HG02884 (cell line): ENCODE measurements around the gene ANKRD33B.
"Not testable (repeated sequence)": the region's sequence is repeated elsewhere in the genome, so short reads cannot be mapped to it uniquely, and the experiment has no call there.

Source experiments
- ATAC-seq: cut with Tn5 transposase; IDR thresholded peaks from one replicate; pipeline ENCODE4 v1.9.1; 2021; ENCODE audit warnings: mild to moderate bottlenecking, moderate library complexity; ENCODE audit not compliant: unreplicated experiment

ANKRD33B gene

GRCh38 chr5:10611290-10611689 lies 47.4 kb downstream of the ANKRD33B start:
- ATAC-seq, result no peak

DNA sequence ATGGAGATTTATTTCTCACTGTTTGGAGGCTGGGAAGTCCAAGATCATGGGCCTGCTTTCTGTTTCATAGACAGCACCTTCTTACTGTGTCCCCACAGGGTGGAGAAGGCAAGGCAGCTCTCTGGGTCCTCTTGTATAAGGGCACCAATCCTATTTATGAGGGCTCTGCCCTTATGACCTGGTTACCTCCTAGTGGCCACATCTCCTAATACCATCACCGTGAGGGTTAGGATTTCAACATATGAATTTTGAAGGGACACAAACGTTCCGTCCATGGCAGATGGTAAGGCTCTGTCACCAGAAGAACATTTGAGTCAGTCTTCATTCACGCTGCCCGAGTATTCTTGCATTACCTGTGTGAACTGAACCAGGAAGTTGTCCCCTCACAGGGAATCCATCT lies 48.4 kb downstream of the ANKRD33B start:
- no peak for ATAC-seq

DNA sequence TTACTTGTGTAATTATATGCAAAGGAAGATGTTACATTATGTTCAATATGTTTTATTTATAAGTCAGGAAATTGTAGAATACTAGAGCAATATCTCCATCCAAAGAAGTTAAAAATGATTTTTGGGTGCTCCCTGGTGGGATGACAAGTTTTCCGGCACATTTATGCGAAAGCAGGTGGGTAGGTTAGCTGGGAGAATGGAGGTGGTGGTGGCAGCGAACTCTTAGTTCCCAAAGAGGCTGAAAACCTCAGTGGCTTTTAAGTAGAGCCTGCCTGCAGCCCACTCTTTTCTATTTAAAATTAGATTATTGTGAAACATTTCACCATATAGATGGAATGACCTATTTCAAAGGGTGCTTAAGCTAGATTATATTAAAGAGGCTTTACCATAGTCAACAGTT lies 51.8 kb downstream of the ANKRD33B start:
- ATAC-seq, result no peak

GRCh38 chr5:10617103-10617502 lies 53.2 kb downstream of the ANKRD33B start:
- ATAC-seq, result no peak

DNA sequence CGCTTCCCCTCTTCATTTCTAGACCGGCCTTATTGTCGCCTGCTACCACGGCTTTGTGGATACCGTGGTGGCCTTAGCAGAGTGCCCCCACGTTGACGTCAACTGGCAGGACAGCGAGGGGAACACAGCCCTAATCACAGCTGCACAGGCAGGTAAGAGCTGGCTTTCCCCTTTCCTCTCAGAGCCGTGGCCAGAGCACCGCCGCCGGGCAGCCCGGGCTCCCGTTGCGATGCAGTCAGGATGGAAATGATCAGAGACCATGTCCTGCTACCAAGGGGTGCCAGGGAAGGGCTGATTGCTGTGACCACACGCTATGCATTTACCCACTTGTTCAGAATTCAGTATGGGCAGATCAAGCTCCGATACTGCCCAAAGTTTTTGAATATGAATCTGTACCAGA lies 54.4 kb downstream of the ANKRD33B start:
- ATAC-seq, result no peak

GRCh38 chr5:10619649-10620048 lies 55.8 kb downstream of the ANKRD33B start:
- ATAC-seq, result no peak

- ATAC-seq, result peak; percentile 47
Observed at GRCh38 chr5:10620346-10620745, 56.5 kb downstream of the ANKRD33B start.

DNA sequence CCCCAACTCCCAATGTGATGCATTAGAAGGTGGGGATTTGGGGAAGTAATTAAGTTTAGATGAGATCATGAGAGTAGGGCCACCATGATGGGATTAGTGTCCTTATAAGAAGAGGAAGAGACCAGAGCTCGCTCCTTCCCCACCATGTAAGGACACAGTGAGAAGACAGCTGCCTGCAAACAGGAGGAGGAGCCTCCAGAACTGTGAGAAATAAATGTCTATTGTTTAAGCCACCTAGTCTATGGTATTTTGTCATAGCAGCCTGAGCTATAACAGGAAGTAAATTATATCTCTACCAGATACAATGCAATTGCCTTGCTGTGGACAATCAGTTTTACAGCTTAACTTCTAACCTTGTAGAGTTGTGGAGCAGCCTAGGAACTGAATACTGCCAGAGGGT lies 58.0 kb downstream of the ANKRD33B start:
- ATAC-seq, result no peak

DNA sequence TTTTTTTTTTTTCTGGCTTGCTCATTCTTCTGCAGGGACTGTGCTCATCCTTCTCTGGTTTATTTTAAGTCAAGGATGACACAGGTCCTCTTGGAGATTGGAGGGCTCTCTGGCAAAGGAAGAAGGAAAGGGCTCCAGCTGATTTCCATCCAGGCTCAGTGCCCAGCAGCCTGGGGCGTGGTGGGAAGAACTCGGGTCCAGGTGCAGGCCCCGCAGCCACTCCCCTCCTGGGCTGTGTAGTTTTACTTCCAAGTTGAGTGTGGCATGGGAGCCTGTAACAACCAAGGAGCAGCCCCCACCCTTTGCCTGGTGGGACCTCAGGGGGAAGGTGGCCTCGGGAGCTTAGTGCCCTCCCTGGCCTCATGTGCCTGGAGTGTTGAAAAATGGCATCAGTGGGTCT lies 58.9 kb downstream of the ANKRD33B start:
- no peak for ATAC-seq

DNA sequence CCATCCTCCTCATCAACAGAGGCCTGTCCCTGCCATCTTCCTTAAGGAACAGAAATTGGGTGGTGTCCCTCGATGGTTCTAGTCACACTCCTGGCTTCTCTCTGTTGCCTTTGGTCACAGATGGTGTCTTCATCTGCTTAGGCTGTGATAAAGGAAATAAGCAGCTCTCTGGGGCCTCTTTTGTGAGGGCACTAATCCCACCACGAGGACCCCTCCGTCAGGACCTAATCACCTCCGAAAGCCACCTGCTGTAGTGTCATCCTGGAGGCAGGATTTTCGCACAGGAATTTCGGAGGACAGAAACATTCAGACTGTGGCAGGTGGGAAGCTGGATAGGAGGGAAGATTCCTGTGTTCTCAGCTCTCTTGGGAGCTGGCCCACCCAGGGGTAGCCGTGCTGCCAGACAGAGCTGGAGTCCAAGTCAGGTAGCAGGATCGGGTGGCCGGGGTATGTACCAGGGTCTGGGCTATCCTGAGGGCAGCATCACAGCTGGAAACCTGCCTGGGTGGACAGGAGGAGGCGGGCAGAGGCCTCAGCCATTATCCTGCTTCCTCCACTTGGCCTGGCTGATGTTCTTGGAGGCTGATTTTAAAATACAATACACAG lies 59.5 kb downstream of the ANKRD33B start:
- ATAC-seq, result no peak

DNA sequence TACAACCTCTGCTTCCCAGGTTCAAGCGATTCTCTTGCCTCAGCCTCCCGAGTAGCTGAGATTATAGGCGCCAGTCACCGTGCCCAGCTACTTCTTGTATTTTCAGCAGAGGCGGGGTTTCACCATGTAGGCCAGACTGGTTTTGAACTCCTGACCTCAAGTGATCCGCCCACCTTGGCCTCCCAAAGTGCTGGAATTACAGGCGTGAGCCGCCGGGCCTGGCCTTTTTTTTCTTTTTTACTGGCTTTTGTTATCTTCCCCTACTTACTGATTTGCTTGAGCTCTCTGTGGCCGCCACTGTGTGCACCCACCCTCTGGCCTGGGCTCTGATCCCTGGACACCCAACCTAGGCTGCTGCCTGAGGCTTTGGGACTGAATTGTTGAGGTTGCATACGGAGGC lies 60.3 kb downstream of the ANKRD33B start:
- no peak for ATAC-seq

- no peak for ATAC-seq
Observed at GRCh38 chr5:10624679-10625078, 60.8 kb downstream of the ANKRD33B start.

DNA sequence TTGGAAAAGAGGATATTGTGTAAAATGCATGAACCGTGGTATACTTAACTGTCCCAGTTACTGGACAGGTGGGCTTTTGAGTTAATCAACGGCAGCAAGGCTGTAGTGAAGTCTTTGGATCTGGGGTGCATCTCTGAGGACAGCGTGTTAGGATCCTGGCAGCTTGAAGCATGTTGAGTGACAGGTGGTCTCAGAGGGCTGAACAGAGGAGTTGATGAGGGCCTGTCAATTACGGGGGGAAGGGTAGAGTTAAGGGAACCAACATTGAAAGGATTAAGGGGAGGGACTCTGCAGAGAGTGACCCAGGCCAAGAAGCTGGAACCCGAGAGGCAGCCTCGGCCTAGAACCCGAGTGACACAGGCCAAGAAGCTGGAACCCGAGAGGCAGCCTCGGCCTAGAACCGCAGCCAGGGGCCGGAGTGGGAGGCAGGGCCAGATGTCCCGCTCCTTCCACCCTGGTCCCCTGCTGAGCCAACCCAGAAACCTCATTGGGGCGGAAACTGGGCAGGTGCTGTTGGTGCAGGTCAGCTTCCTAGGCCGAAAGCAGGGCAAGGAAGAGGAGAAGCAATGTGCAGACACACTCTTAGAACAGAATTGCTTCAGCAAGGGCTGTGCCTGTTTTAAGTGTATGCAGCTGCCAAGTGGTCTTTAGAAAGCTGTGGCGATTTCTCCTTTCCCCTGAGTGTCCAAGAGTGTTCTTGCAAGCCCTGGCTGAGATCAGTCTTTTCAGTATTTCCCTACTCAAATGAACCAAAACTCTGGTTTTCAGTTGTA lies 62.0 kb downstream of the ANKRD33B start:
- ATAC-seq, result no peak

DNA sequence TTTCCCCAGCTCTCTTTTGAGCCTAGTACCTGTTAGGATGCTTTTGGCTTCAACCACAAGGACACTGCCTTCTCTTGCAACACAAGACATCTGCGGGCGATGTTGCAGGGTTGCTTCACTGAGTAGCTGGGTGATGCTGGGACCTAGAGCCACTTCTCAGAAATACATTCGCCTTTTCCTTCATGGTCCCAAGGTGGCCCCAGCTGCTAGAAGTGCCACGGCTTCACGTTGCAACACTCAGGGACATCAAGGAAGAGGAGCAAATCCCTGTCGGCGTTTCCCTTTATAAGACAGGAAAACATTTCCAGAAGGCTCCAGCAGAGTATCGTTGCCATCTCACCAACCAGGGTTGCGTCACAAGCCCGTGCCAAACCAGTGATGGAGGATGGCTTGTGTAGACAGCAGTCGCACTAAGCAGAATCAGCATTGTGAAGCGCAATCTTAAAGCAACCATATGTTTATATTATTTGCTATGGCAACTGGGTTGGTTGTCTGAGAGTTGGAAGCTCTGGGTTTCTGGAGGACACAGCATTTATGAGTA lies 62.7 kb downstream of the ANKRD33B start:
- no peak for ATAC-seq

DNA sequence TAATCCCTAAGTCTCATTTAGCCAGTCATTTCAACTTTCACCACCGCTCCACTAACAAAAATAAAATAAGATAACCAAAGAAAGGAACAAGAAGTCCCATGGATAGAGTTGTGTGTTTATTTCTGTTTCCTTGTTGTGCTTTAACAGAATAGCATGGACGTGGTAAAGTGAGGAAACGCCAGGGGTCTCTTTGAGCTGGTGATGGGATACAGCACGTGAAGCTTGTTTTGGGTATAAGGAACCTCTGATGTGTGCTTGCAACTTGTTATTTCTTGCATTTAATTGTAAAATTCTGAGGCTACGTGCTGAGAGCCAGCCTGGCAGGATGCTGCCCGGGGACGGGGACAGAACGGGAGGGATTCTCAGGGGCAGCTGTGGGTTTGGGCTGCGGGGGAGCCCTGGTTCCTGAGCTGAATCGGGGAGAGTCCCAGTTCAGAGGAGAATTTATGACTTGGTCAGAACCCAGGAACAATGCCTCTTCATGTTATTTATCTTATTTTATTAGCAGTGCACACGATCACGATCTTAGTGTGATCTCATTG lies 63.4 kb downstream of the ANKRD33B start:
- peak; percentile 14 for ATAC-seq

DNA sequence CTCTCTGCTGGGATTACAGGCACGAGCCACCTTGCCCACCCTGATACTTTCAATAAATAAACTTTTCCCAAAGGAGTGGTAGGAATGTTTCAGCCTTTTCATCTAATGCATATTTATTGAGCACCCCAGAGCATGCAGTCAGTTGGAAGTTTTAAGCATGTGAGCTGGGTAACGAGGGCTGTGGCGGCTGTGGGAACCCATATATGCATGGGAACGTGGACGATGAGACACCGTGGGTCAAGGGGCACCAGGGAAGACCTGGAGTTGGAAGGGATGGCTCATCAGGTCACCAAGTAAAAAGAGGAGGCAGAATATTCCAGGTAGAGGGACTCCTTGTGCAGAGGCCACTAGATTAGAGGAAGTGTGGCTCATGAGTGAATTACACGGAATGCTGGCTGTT lies 64.7 kb downstream of the ANKRD33B start:
- no peak for ATAC-seq

- no peak for ATAC-seq
Observed at GRCh38 chr5:10629682-10630081, 65.8 kb downstream of the ANKRD33B start.

DNA sequence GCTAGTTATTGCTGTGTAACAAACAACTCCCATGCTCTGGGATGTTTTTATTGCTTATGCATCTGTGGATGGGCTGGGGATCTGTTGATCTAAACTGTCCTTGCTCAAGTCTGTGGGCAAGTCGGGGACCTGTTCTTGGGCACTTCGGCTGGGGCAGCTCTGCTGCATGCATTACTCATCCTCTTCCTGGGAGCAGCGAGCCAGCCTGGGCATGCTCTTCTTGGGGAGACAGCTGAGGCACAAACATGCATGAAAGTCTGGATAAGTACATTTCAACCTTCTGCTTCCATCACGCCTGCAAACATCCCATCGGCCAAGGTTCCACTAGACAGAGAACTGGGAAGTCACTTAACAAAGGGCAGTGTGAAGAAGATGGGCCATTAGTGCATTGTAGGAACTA lies 66.3 kb downstream of the ANKRD33B start:
- ATAC-seq, result no peak

DNA sequence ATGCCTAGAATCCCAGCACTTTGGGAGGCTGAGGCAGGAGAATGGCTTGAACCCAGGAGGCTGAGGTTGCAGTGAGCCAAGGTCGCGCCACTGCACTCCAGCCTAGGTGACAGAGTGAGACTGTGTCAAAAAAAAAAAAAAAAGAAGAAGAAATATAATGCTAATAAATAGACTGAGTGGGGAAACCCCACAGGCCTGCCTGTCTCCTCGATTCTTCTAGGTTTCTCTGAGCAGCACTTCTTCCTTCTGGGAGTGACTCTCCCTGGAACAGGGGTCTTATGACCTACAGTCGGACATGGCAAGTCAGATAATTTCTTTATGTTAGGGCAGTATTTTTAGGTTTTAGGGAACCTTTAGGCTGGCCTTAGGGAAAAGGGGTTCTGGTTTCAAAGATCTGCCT lies 66.9 kb downstream of the ANKRD33B start:
- ATAC-seq, result not testable (repeated sequence)

GRCh38 chr5:10631316-10631996 lies 67.6 kb downstream of the ANKRD33B start:
- peak; percentile 1 for ATAC-seq

GRCh38 chr5:10632110-10632761 lies 68.4 kb downstream of the ANKRD33B start:
- peak; percentile 44 for ATAC-seq
